GM19025 (cell line): ENCODE results near the gene HNRNPU.
A peak's percentile ranks its signal among the peaks of the same experiment; 100 is the strongest.

Experiments
- ATAC-seq: cut with Tn5 transposase; IDR thresholded peaks from one replicate; pipeline ENCODE4 v1.9.1; 2021; ENCODE audit warnings: mild to moderate bottlenecking, low read depth, moderate library complexity; ENCODE audit not compliant: unreplicated experiment

Gene HNRNPU

GRCh38 chr1:244863491-244864252 lies 671 bp downstream of the HNRNPU start:
- peak; percentile 1 for ATAC-seq

- ATAC-seq = peak; percentile 60
Observed at GRCh38 chr1:244862699-244863490, 1.4 kb downstream of the HNRNPU start.

GRCh38 chr1:244862354-244862698 lies 2.0 kb downstream of the HNRNPU start:
- ATAC-seq = no peak

GRCh38 chr1:244861683-244862082 lies 2.7 kb downstream of the HNRNPU start:
- ATAC-seq = no peak

- no peak for ATAC-seq
Observed at GRCh38 chr1:244860914-244861610, 3.3 kb downstream of the HNRNPU start.

GRCh38 chr1:244860078-244860477 lies 4.3 kb downstream of the HNRNPU start:
- ATAC-seq = no peak

GRCh38 chr1:244858357-244858756 lies 6.0 kb downstream of the HNRNPU start:
- ATAC-seq = no peak

GRCh38 chr1:244857761-244858160 lies 6.6 kb downstream of the HNRNPU start:
- ATAC-seq = no peak

GRCh38 chr1:244854865-244855578 lies 9.3 kb downstream of the HNRNPU start:
- no peak for ATAC-seq

- no peak for ATAC-seq
Observed at GRCh38 chr1:244854166-244854565, 10.2 kb downstream of the HNRNPU start.

GRCh38 chr1:244852694-244853093 lies 11.6 kb downstream of the HNRNPU start:
- ATAC-seq = no peak

GRCh38 chr1:244851546-244852231 lies 12.7 kb downstream of the HNRNPU start:
- no peak for ATAC-seq

GRCh38 chr1:244850896-244851295 lies 13.4 kb downstream of the HNRNPU start:
- no peak for ATAC-seq

GRCh38 chr1:244850099-244850852 lies 14.1 kb downstream of the HNRNPU start:
- ATAC-seq = no peak

- ATAC-seq = no peak
Observed at GRCh38 chr1:244849189-244849866, 15.0 kb downstream of the HNRNPU start.

GRCh38 chr1:244846653-244847052 lies 17.7 kb downstream of the HNRNPU start:
- no peak for ATAC-seq

GRCh38 chr1:244844155-244845121 lies 19.9 kb downstream of the HNRNPU start:
- ATAC-seq = no peak
